Posterior vena cava (tissue), 2 donors: ENCODE measurements around the gene LAMC1. TPM values are rescaled to one million over a fixed set of nuclear protein-coding genes. Genes with fewer than 3 reads are reported as not detected.

Source experiments
- total RNA-seq, 2 donors: library from RNA; stranded (reverse); fragmentation: NEBNext Ultra II Directional; extraction: Animal tissue kit (Norgen Biotek cat#: 25700); gene quantifications; one replicate each; pipeline ENCODE4 v1.2.1, GENCODE V29; 2021
- donor health status: DM: yes; HTN: yes; CAD: no.
- donor health status: DM: yes; HTN: yes; CAD: no.

The LAMC1 gene
- total RNA-seq, 2 donors from 2014 or later: 230 to 254 TPM

Other genes with a start within 250 kb of the LAMC1 start
- gene NPL, start 233.6 kb upstream of the LAMC1 start, total RNA-seq: 10 to 100 TPM; 11.9 to 25.2 TPM
- 100 to 1,000 TPM in 1 of 2 donors, 10 to 100 TPM in 1; 95.6 to 106 TPM for gene DHX9, start 184.1 kb upstream of the LAMC1 start, total RNA-seq
- not detected for gene SHCBP1L, start 70.3 kb upstream of the LAMC1 start, total RNA-seq
- gene LAMC2, start 162.8 kb downstream of the LAMC1 start, total RNA-seq: 1 to 10 TPM; 1.7 to 2.9 TPM